ENCODE measurements around the gene PACRG.
"Not testable (repeated sequence)": the region's sequence is repeated elsewhere in the genome, so short reads cannot be mapped to it uniquely, and the experiment has no call there.

PACRG gene

GRCh38 chr6:162727322-162728182 lies at the start of gene PACRG, which contains the start of gene PRKN:
PACRG (plus strand) TSS chr6:162727974.
PRKN (minus strand) TSS chr6:162727766.
- DNase-seq (ENCODE audit: low read depth): peak; percentile 93

- DNase-seq (ENCODE audit: low read depth): not testable (repeated sequence)
Observed at GRCh38 chr6:162678896-162679295, 48.9 kb upstream of the PACRG start.

- DNase-seq (ENCODE audit: low read depth): no peak
Observed at GRCh38 chr6:162679681-162680080, 48.1 kb upstream of the PACRG start.

GRCh38 chr6:162680367-162680766 lies 47.4 kb upstream of the PACRG start:
- DNase-seq (ENCODE audit: low read depth): no peak

GRCh38 chr6:162680871-162681270 lies 46.9 kb upstream of the PACRG start:
- DNase-seq (ENCODE audit: low read depth): no peak

- DNase-seq (ENCODE audit: low read depth): no peak
Observed at GRCh38 chr6:162681447-162681846, 46.3 kb upstream of the PACRG start.

- no peak for DNase-seq (ENCODE audit: low read depth)
Observed at GRCh38 chr6:162683135-162683534, 44.6 kb upstream of the PACRG start.

GRCh38 chr6:162684052-162684451 lies 43.7 kb upstream of the PACRG start:
- no peak for DNase-seq (ENCODE audit: low read depth)

- no peak for DNase-seq (ENCODE audit: low read depth)
Observed at GRCh38 chr6:162684961-162685360, 42.8 kb upstream of the PACRG start.

GRCh38 chr6:162685586-162685985 lies 42.2 kb upstream of the PACRG start:
- DNase-seq (ENCODE audit: low read depth): no peak

GRCh38 chr6:162688751-162689345 lies 38.9 kb upstream of the PACRG start:
- no peak for DNase-seq (ENCODE audit: low read depth)

- no peak for DNase-seq (ENCODE audit: low read depth)
Observed at GRCh38 chr6:162690158-162690557, 37.6 kb upstream of the PACRG start.

- no peak for DNase-seq (ENCODE audit: low read depth)
Observed at GRCh38 chr6:162697872-162698403, 29.8 kb upstream of the PACRG start.

GRCh38 chr6:162698440-162698839 lies 29.3 kb upstream of the PACRG start:
- no peak for DNase-seq (ENCODE audit: low read depth)

GRCh38 chr6:162699961-162700360 lies 27.8 kb upstream of the PACRG start:
- DNase-seq (ENCODE audit: low read depth): no peak

GRCh38 chr6:162700966-162701365 lies 26.8 kb upstream of the PACRG start:
- DNase-seq (ENCODE audit: low read depth): no peak

GRCh38 chr6:162701551-162701950 lies 26.2 kb upstream of the PACRG start:
- no peak for DNase-seq (ENCODE audit: low read depth)

GRCh38 chr6:162702446-162702845 lies 25.3 kb upstream of the PACRG start:
- no peak for DNase-seq (ENCODE audit: low read depth)

- DNase-seq (ENCODE audit: low read depth): no peak
Observed at GRCh38 chr6:162704001-162704400, 23.8 kb upstream of the PACRG start.

- DNase-seq (ENCODE audit: low read depth): no peak
Observed at GRCh38 chr6:162705736-162706135, 22.0 kb upstream of the PACRG start.

GRCh38 chr6:162706232-162706631 lies 21.5 kb upstream of the PACRG start:
- no peak for DNase-seq (ENCODE audit: low read depth)

- DNase-seq (ENCODE audit: low read depth): no peak
Observed at GRCh38 chr6:162708971-162709370, 18.8 kb upstream of the PACRG start.

GRCh38 chr6:162709431-162709830 lies 18.3 kb upstream of the PACRG start:
- DNase-seq (ENCODE audit: low read depth): no peak

Data from stimulated activated CD8-positive, alpha-beta memory T cell treated with anti-CD3 and anti-CD28 coated beads, Interleukin-12 subunit alpha, Interleukin-12 subunit beta, amount 100 ng/mL, for 1 hour (primary cell).